IPS-11a (cell line): ENCODE results near the gene TXNRD2.

Experiments
- H3K4me3 ChIP-seq: one replicate; pipeline ENCODE4 v1.5.1; 2013; ENCODE audit warnings: low read depth, low read length, control low read depth

Gene TXNRD2

GRCh38 chr22:19828035-19828401, 113.6 kb downstream of the TXNRD2 start:
- H3K4me3 ChIP-seq: no peak overlapping the region

- no peak overlapping the region for H3K4me3 ChIP-seq
Measured at GRCh38 chr22:19827341-19828034, 114.1 kb downstream of the TXNRD2 start.

- no peak overlapping the region for H3K4me3 ChIP-seq
Measured at GRCh38 chr22:19826619-19826950, 115.0 kb downstream of the TXNRD2 start.

- H3K4me3 ChIP-seq: no peak overlapping the region
Measured at GRCh38 chr22:19825904-19826618, 115.6 kb downstream of the TXNRD2 start.
